Measurements from ENCODE around the gene KPRP. TPM values are rescaled to one million over a fixed set of nuclear protein-coding genes. Genes with fewer than 3 reads are reported as not detected.

The KPRP gene, protein sequence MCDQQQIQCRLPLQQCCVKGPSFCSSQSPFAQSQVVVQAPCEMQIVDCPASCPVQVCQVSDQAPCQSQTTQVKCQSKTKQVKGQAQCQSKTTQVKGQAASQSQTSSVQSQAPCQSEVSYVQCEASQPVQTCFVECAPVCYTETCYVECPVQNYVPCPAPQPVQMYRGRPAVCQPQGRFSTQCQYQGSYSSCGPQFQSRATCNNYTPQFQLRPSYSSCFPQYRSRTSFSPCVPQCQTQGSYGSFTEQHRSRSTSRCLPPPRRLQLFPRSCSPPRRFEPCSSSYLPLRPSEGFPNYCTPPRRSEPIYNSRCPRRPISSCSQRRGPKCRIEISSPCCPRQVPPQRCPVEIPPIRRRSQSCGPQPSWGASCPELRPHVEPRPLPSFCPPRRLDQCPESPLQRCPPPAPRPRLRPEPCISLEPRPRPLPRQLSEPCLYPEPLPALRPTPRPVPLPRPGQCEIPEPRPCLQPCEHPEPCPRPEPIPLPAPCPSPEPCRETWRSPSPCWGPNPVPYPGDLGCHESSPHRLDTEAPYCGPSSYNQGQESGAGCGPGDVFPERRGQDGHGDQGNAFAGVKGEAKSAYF
- not detected for polyA plus RNA-seq (2013, experiment 1 of 2)
- not detected for polyA plus RNA-seq (2013, experiment 2 of 2)

DNA sequence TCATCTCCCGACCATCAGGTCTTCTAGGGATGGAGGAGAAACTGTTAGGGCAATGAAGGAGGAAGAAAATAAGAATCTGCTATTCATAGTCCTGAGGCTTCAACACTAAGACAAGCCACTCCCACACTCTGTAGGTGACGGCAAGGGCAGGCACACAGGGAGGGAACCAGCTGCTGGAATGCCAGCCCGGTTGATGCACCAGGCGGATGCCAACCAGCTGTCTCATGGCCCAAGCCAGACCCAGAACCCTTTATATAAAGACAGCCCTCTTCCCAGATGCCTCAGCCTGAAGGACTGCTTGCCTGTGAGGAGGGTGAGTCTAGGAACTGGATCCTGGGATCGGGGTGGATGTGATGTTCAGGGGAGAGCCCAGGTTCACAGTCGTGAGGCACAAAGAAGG, at the start of gene KPRP:
KPRP (plus strand) TSS at position 279 of the 400 bp plus-strand sequence. CDS start 1,564 bp downstream, outside the sequence.
- no peaks in the 10 kb centered on the region for H3K4me1 ChIP-seq (ENCODE audit: control insufficient read depth, insufficient read depth, low read length, poor library complexity, severe bottlenecking)
- H3K27ac ChIP-seq (ENCODE audit: low read depth, low read length, severe bottlenecking), result no peak within 1 kb of the TSS
- no peak within 1 kb of the TSS for H3K4me3 ChIP-seq (ENCODE audit: extremely low read depth, insufficient read depth, low read length, poor library complexity, severe bottlenecking)
- peaks cover 50% of the 10 kb centered on the region for H3K9me3 ChIP-seq (ENCODE audit: control insufficient read depth, low read length)
- H3K36me3 ChIP-seq (ENCODE audit: control insufficient read depth, insufficient read depth, low read length), result no peaks in the 10 kb centered on the region
- 65 to 100% methylated on average over 1 to 4 of the region's 6 CpGs for WGBS, 2 experiments (ENCODE audit: insufficient coverage in 2 of 2)

DNA sequence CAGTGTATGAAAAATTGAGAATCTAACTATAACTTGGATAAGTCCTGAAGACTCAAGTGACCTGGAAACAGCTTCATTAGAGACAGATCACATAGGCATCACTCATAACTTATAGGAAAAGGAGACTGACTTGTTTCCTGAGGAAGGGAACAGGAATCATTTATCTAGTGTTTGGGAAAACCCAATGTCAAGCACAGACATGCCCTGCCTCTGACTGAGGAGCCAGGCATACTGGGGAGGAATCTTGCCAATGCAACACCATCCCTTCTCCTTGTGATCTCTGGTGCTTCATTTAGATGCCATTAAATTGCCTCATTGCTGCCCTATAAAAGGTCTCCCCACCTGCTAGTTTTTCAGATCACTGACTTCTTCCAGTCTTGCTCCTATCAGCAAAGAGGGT, 39.6 kb upstream of the KPRP start:
- Histone ChIP-seq H3K9me3 (ENCODE audit: control insufficient read depth, low read length) (peaks cover 62% of the 10 kb centered on the region), H3K4me3 (ENCODE audit: extremely low read depth, insufficient read depth, low read length, poor library complexity, severe bottlenecking) (no peak overlapping the region), H3K4me1 (ENCODE audit: control insufficient read depth, insufficient read depth, low read length, poor library complexity, severe bottlenecking) (no peaks in the 10 kb centered on the region), H3K27ac (ENCODE audit: low read depth, low read length, severe bottlenecking) (no peak overlapping the region), H3K36me3 (ENCODE audit: control insufficient read depth, insufficient read depth, low read length) (no peaks in the 10 kb centered on the region)

DNA sequence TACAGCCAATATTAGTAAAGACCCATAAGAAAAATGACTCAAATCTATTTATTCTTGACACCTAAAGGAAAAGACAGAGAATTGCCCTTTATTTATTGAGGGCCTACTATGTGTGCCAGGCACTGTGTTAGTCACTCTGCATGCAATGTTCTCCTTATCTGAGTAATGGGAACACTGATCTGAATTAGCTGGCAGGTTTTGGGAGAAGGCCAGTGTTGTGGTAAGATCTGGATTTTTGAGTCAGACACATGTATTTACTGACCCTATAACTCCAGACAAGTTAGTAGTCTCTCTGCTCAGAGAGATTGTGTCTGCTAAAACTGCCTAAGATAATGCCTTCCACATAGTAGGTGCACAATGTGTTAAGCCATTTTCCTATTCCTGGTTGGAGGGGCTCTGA, 32.6 kb upstream of the KPRP start:
- Histone ChIP-seq H3K9me3 (ENCODE audit: control insufficient read depth, low read length) (peaks cover 57% of the 10 kb centered on the region), H3K27ac (ENCODE audit: low read depth, low read length, severe bottlenecking) (no peak overlapping the region), H3K4me1 (ENCODE audit: control insufficient read depth, insufficient read depth, low read length, poor library complexity, severe bottlenecking) (no peaks in the 10 kb centered on the region), H3K36me3 (ENCODE audit: control insufficient read depth, insufficient read depth, low read length) (no peaks in the 10 kb centered on the region), H3K4me3 (ENCODE audit: extremely low read depth, insufficient read depth, low read length, poor library complexity, severe bottlenecking) (no peak overlapping the region)

DNA sequence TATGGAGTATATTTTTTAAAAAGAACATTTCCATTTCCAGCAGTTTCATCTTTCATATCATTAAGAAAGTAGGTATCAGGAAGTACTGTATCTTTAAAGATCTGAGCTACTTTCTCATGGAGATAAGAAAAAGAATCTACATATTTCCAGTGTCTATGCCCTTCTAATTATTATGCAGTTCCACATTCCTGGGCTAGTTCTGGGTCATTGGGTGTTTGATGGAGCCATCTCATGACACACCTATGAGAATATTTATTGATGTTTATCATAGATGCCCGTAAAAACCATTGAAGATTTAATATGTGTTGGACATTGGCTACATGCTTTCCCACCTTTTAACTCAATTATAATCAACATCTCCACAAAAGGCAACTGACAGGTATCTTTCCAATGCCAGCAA, 28.8 kb upstream of the KPRP start:
- Histone ChIP-seq H3K9me3 (ENCODE audit: control insufficient read depth, low read length) (peaks cover 54% of the 10 kb centered on the region), H3K27ac (ENCODE audit: low read depth, low read length, severe bottlenecking) (no peak overlapping the region), H3K4me1 (ENCODE audit: control insufficient read depth, insufficient read depth, low read length, poor library complexity, severe bottlenecking) (no peaks in the 10 kb centered on the region), H3K36me3 (ENCODE audit: control insufficient read depth, insufficient read depth, low read length) (no peaks in the 10 kb centered on the region), H3K4me3 (ENCODE audit: extremely low read depth, insufficient read depth, low read length, poor library complexity, severe bottlenecking) (no peak overlapping the region)
- no CpG with 5 or more reads among the region's 1 CpG for WGBS, 2 experiments (ENCODE audit: insufficient coverage in 2 of 2)

DNA sequence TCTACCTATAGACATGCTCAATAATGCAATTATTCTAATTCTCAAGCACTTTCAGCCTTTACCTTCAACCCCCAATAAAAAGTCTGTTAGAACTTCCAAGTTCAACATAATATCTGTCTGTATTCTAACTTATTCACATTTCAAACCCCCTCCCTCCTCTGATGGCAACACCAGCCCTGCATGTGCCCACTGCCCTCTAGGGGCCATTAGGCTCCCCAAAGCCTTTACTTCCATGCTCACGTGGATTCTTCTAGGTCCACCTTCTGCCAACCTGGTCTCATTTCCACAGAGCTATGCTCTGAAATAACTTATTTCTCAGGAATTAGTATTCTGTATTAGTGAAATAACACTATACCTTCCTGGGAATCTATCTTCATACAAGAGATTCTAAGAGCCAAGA, 22.2 kb upstream of the KPRP start:
- Histone ChIP-seq H3K4me1 (ENCODE audit: control insufficient read depth, insufficient read depth, low read length, poor library complexity, severe bottlenecking) (no peaks in the 10 kb centered on the region), H3K4me3 (ENCODE audit: extremely low read depth, insufficient read depth, low read length, poor library complexity, severe bottlenecking) (no peak overlapping the region), H3K27ac (ENCODE audit: low read depth, low read length, severe bottlenecking) (no peak overlapping the region), H3K36me3 (ENCODE audit: control insufficient read depth, insufficient read depth, low read length) (no peaks in the 10 kb centered on the region), H3K9me3 (ENCODE audit: control insufficient read depth, low read length) (peaks cover 50% of the 10 kb centered on the region)
- 40% methylated on average over 1 of the region's 1 CpG; no CpG with 5 or more reads in 1 of the 2 experiments for WGBS, 2 experiments (ENCODE audit: insufficient coverage in 2 of 2)

DNA sequence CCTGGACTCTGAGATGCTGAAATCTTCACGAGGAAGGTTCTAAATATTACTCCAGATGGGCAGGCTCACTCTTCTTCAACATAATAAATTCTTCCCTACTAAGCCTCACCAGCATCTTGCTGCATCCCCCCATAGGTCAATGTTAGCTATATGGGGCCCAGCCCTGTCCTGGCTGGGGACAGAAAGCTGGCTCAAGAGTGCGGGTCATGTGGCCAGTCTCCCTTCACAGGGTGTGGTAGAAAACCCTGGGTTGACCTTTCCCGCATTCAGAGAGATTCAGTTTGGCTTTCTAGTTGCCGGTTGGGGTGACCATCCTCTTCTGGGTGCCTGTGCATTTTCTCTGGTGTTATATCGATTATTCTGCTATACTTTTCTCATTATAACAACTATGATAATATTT, 19.8 kb upstream of the KPRP start:
- Histone ChIP-seq H3K4me3 (ENCODE audit: extremely low read depth, insufficient read depth, low read length, poor library complexity, severe bottlenecking) (no peak overlapping the region), H3K4me1 (ENCODE audit: control insufficient read depth, insufficient read depth, low read length, poor library complexity, severe bottlenecking) (no peaks in the 10 kb centered on the region), H3K27ac (ENCODE audit: low read depth, low read length, severe bottlenecking) (no peak overlapping the region), H3K9me3 (ENCODE audit: control insufficient read depth, low read length) (peaks cover 58% of the 10 kb centered on the region), H3K36me3 (ENCODE audit: control insufficient read depth, insufficient read depth, low read length) (no peaks in the 10 kb centered on the region)
- WGBS, 2 experiments (ENCODE audit: insufficient coverage in 2 of 2), result 32 to 35% methylated on average over 2 to 3 of the region's 5 CpGs

DNA sequence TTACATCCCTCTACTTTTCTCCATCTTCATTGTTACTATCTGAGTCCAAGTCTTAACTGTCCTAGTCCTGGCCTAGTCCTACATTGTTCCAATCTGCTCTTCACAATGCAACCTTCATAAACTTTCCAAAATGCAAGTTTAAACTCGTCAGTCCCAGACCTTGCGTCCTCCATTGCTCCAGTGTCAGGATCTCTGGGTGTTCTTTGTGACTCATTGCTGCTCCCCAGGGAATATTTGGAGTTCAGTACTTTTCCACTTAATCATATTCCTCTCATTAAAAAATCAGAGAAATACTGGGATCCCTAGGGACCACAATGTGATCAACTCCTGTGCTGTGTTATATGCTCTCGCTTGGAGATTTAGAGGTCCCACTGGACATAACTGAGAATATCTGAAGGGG, 18.0 kb upstream of the KPRP start:
- H3K4me1 ChIP-seq (ENCODE audit: control insufficient read depth, insufficient read depth, low read length, poor library complexity, severe bottlenecking), result no peaks in the 10 kb centered on the region
- no peak overlapping the region for H3K4me3 ChIP-seq (ENCODE audit: extremely low read depth, insufficient read depth, low read length, poor library complexity, severe bottlenecking)
- 67 to 71% methylated on average over 1 to 2 of the region's 3 CpGs for WGBS, 2 experiments (ENCODE audit: insufficient coverage in 2 of 2)
- no peak overlapping the region for H3K27ac ChIP-seq (ENCODE audit: low read depth, low read length, severe bottlenecking)
- no peaks in the 10 kb centered on the region for H3K36me3 ChIP-seq (ENCODE audit: control insufficient read depth, insufficient read depth, low read length)
- peaks cover 58% of the 10 kb centered on the region for H3K9me3 ChIP-seq (ENCODE audit: control insufficient read depth, low read length)

DNA sequence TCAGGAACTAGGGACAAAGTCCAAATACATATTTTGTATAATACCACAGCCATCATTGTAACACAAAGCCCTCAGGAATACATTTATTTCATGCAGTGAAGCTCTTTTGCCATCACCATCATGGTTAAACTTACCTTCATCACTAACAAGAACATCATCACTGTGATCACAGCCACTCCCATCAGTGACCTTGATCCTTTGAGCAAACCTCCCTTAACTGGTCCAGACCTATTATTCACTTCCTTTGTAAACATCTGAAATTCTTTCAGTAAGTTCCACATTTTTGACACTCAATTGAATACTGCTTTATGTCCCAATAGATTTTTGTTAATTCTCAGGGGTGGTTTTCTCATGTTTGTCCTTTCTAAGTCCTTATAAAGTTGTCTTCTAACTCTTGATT, 16.2 kb upstream of the KPRP start:
- Histone ChIP-seq H3K36me3 (ENCODE audit: control insufficient read depth, insufficient read depth, low read length) (no peaks in the 10 kb centered on the region), H3K9me3 (ENCODE audit: control insufficient read depth, low read length) (peaks cover 56% of the 10 kb centered on the region)

DNA sequence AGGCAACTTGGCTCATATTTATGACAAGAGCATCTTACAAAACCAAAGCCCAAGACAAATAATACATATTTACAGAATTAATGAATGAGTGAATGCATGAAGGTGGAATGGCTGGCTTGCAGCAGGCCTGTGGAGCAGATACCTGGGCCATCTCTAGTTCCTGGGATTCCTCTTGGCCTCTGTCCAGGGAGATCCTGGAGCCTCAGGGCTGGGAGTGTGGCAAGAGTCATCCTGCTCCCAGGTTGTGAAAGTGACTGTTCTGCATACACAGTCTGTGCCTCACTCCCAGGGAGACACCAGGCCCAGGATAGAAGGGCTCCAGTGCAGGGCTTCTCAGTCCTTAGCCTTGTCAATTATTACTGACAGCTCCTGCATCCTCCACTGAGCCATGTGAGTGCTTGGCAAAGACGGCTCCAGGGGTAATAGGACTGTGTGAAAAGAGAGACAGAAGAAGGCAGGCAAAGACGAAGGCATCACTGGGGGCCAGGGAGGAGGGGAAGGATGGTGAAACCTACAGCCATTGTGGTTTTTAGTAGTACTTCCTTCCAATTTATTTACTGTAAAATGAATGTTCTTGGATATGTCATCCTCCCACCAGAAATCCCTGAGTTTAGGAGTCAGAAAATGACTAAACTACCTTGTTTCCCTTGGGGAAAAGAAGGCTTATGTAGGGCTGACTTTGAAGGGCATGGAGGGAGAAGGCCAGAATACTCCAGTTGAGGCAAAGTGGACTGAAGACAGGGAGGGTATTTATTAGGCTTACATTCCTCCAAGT, 14.3 kb upstream of the KPRP start:
- Histone ChIP-seq H3K4me1 (ENCODE audit: control insufficient read depth, insufficient read depth, low read length, poor library complexity, severe bottlenecking) (no peaks in the 10 kb centered on the region), H3K36me3 (ENCODE audit: control insufficient read depth, insufficient read depth, low read length) (no peaks in the 10 kb centered on the region), H3K4me3 (ENCODE audit: extremely low read depth, insufficient read depth, low read length, poor library complexity, severe bottlenecking) (no peak overlapping the region), H3K27ac (ENCODE audit: low read depth, low read length, severe bottlenecking) (no peak overlapping the region), H3K9me3 (ENCODE audit: control insufficient read depth, low read length) (peaks cover 42% of the 10 kb centered on the region)
- 48 to 62% methylated on average over 2 of the region's 2 CpGs for WGBS, 2 experiments (ENCODE audit: insufficient coverage in 2 of 2)

More for the DNA sequence above, 16.2 kb upstream of the KPRP start:
- Histone ChIP-seq H3K4me3 (ENCODE audit: extremely low read depth, insufficient read depth, low read length, poor library complexity, severe bottlenecking) (no peak overlapping the region), H3K27ac (ENCODE audit: low read depth, low read length, severe bottlenecking) (no peak overlapping the region), H3K4me1 (ENCODE audit: control insufficient read depth, insufficient read depth, low read length, poor library complexity, severe bottlenecking) (no peaks in the 10 kb centered on the region)

DNA sequence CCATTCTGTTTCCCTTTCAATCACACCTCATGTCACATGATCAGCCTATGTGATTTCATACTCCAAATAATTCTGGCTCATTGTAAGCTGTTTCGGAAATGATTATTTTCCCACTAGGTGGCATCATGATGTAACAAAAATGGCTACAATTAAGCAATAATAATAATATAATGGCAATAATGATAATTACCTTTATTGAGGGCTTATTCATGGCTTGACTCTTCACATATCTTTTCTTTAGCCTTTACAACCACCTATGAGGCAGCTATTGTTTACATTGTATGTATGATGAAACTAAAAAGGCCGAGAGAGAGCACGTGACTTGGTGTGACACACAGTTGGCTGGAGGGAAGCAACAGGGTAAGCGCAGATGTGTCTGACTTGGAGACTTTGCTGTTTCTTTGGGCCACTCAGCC, 12.5 kb upstream of the KPRP start:
- no peaks in the 10 kb centered on the region for H3K36me3 ChIP-seq (ENCODE audit: control insufficient read depth, insufficient read depth, low read length)
- H3K27ac ChIP-seq (ENCODE audit: low read depth, low read length, severe bottlenecking), result no peak overlapping the region
- H3K4me3 ChIP-seq (ENCODE audit: extremely low read depth, insufficient read depth, low read length, poor library complexity, severe bottlenecking), result no peak overlapping the region
- 75 to 84% methylated on average over 3 of the region's 4 CpGs for WGBS, 2 experiments (ENCODE audit: insufficient coverage in 2 of 2)
- H3K9me3 ChIP-seq (ENCODE audit: control insufficient read depth, low read length), result peaks cover 37% of the 10 kb centered on the region
- no peaks in the 10 kb centered on the region for H3K4me1 ChIP-seq (ENCODE audit: control insufficient read depth, insufficient read depth, low read length, poor library complexity, severe bottlenecking)

Data from mesodermal cell (in vitro differentiated cells).